ENCODE data around the gene FBXO47. TPM values are rescaled to one million over a fixed set of nuclear protein-coding genes. Genes with fewer than 3 reads are reported as not detected.
A peak's percentile ranks its signal among the peaks of the same experiment; 100 is the strongest.

The FBXO47 gene
- total and polyA plus RNA-seq, 10 of the 15 experiments (the other 5 are each of a cell fraction or from before 2014, with no cell fraction given) = 0.04 to 0.06 (median 0.06) TPM; not detected in 7

DNA sequence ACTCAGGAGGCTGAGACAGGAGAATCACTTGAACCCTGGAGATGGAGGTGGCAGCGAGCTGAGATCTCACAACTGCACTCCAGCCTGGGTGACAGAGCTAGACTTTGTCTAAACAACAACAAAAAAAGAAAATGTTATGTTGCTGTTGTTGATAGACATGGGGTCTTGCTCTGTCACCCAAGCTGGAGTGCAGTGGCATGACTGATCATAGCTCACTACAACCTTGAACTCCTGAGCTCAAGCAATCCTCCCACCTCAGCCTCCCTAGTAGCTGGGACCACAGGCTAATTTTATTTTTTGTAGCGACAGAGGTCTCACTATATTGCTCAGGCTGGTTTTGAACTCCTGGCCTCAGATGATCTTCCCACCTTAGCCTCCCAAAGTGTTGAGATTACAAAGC lies 20.0 kb downstream of the FBXO47 start (continued):
- TF ChIP-seq, protein P1, sequence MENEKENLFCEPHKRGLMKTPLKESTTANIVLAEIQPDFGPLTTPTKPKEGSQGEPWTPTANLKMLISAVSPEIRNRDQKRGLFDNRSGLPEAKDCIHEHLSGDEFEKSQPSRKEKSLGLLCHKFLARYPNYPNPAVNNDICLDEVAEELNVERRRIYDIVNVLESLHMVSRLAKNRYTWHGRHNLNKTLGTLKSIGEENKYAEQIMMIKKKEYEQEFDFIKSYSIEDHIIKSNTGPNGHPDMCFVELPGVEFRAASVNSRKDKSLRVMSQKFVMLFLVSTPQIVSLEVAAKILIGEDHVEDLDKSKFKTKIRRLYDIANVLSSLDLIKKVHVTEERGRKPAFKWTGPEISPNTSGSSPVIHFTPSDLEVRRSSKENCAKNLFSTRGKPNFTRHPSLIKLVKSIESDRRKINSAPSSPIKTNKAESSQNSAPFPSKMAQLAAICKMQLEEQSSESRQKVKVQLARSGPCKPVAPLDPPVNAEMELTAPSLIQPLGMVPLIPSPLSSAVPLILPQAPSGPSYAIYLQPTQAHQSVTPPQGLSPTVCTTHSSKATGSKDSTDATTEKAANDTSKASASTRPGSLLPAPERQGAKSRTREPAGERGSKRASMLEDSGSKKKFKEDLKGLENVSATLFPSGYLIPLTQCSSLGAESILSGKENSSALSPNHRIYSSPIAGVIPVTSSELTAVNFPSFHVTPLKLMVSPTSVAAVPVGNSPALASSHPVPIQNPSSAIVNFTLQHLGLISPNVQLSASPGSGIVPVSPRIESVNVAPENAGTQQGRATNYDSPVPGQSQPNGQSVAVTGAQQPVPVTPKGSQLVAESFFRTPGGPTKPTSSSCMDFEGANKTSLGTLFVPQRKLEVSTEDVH (IDR thresholded peaks at IDR 0.05; ENCODE audit: low read depth, partially characterized antibody) = no peak
- TF ChIP-seq HCFC1 (IDR thresholded peaks at IDR 0.05; ENCODE audit: low read length) = no peak
- TF ChIP-seq, protein P2, sequence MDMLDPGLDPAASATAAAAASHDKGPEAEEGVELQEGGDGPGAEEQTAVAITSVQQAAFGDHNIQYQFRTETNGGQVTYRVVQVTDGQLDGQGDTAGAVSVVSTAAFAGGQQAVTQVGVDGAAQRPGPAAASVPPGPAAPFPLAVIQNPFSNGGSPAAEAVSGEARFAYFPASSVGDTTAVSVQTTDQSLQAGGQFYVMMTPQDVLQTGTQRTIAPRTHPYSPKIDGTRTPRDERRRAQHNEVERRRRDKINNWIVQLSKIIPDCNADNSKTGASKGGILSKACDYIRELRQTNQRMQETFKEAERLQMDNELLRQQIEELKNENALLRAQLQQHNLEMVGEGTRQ (IDR thresholded peaks at IDR 0.05; ENCODE audit: borderline replicate concordance, low read depth, low read length) = no peak
- no peak for TF ChIP-seq ZNF217 (IDR thresholded peaks at IDR 0.05)
- no peak for TF ChIP-seq MXI1 (IDR thresholded peaks at IDR 0.05; ENCODE audit: low read depth, low read length)

DNA sequence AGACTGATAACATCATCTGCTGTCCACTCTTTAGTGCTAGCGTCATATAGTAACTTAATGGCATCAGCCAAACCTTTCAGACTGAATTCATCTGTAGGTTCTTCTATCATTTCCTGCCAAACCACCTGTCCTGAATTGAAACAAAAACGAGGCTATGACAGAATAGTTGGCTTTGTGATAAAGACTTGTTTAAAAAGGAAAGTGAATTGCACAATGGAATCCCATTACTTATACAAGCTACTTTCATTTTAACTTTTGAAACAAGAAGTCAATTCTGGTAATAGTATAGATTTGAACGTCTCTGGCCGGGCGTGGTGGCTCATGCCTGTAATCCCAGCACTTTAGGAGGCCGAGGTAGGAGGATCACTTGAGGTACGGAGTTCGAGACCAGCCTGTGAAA lies 23.6 kb downstream of the FBXO47 start:
- no peak for TF ChIP-seq HDAC6 (IDR thresholded peaks at IDR 0.05; ENCODE audit: unreplicated experiment)
- peak; percentile 66; the same call in 1 of the 2 replicates for TF ChIP-seq CREM (IDR thresholded peaks at IDR 0.05; ENCODE audit: low read depth)
- no peak for TF ChIP-seq CBFB (IDR thresholded peaks at IDR 0.05; ENCODE audit: low read depth)
- TF ChIP-seq PAX8 (IDR thresholded peaks at IDR 0.05) = no peak
- TF ChIP-seq JUNB (IDR thresholded peaks at IDR 0.05) = peak; percentile 10; the same call in 1 of the 2 replicates
- 0 out of 2 replicates have a peak, but pooled peaks have one; percentile 20 for TF ChIP-seq GABPA (IDR thresholded peaks at IDR 0.05; ENCODE audit: low read depth)
- no peak for TF ChIP-seq SMC3 (IDR thresholded peaks at IDR 0.05; ENCODE audit: borderline replicate concordance, low read length)
- TF ChIP-seq CREB1 (IDR thresholded peaks at IDR 0.05; ENCODE audit: low read depth) = peak; percentile 89
- TF ChIP-seq, protein P3, sequence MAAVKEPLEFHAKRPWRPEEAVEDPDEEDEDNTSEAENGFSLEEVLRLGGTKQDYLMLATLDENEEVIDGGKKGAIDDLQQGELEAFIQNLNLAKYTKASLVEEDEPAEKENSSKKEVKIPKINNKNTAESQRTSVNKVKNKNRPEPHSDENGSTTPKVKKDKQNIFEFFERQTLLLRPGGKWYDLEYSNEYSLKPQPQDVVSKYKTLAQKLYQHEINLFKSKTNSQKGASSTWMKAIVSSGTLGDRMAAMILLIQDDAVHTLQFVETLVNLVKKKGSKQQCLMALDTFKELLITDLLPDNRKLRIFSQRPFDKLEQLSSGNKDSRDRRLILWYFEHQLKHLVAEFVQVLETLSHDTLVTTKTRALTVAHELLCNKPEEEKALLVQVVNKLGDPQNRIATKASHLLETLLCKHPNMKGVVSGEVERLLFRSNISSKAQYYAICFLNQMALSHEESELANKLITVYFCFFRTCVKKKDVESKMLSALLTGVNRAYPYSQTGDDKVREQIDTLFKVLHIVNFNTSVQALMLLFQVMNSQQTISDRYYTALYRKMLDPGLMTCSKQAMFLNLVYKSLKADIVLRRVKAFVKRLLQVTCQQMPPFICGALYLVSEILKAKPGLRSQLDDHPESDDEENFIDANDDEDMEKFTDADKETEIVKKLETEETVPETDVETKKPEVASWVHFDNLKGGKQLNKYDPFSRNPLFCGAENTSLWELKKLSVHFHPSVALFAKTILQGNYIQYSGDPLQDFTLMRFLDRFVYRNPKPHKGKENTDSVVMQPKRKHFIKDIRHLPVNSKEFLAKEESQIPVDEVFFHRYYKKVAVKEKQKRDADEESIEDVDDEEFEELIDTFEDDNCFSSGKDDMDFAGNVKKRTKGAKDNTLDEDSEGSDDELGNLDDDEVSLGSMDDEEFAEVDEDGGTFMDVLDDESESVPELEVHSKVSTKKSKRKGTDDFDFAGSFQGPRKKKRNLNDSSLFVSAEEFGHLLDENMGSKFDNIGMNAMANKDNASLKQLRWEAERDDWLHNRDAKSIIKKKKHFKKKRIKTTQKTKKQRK (IDR thresholded peaks at IDR 0.05; ENCODE audit: low read depth, low read length) = no peak
- no peak overlapping the region for H3K4me2 ChIP-seq (ENCODE audit: control insufficient read depth, insufficient read depth)
- no peak overlapping the region for H3K27ac ChIP-seq (ENCODE audit: control insufficient read depth, insufficient read depth)
- H3K4me1 ChIP-seq (ENCODE audit: control insufficient read depth, insufficient read depth, low read length) = peaks cover 7% of the 10 kb centered on the region; the same call in 1 of the 2 replicates
- DNase-seq (ENCODE audit: low read depth, low spot score) (no peak), ATAC-seq (peak; percentile 64), FAIRE-seq (no peak)
- no peak overlapping the region for H3K9ac ChIP-seq (ENCODE audit: control insufficient read depth, insufficient read depth, low read length)
- H4K20me1 ChIP-seq (ENCODE audit: control insufficient read depth, insufficient read depth) = no peaks in the 10 kb centered on the region
- H3K4me3 ChIP-seq = no peak overlapping the region
- H3K27me3 ChIP-seq (replicated peaks in 1 of 2; ENCODE audit: control insufficient read depth in 2 of 2, insufficient read depth in 2 of 2, low read length in 1 of 2) = no peaks in the 10 kb centered on the region
- ChIA-PET POLR2A (interaction anchor here (0.6 kb wide), 1 partner anchor 256 kb away, joined by 6 read pairs; the partner anchor contains the start of gene RPL19), CTCF (interaction anchor here (0.7 to 2.6 kb wide), 5 partner anchors 19 to 301 kb away, joined by 3 to 8 read pairs (median 5); partner anchors contain the start of gene LASP1NB), SMC1A (ENCODE audit: uncharacterized antibody, unreplicated experiment) (interaction anchor here (1.1 to 1.7 kb wide), 6 partner anchors 11 to 210 kb away, joined by 3 to 7 read pairs (median 4); partner anchors contain the start of gene LASP1), RAD21 (ENCODE audit: unreplicated experiment) (interaction anchor here (1.0 to 1.9 kb wide), 3 partner anchors 38 to 72 kb away, joined by 3 to 6 read pairs (median 4); no protein-coding TSS in a partner anchor)
- BruUV-seq (replicated peaks) = no TSS peak
- H2AFZ ChIP-seq (ENCODE audit: control insufficient read depth, low read depth, low read length) = no peak overlapping the region
- in situ Hi-C loops (cut with MboI) = no loop called here
- H3K9me3 ChIP-seq (replicated peaks; ENCODE audit: control insufficient read depth, insufficient read depth, low read length) = no peaks in the 10 kb centered on the region
- intact Hi-C loops (cut with micrococcal nuclease; ENCODE audit: unreplicated experiment) = no loop called here
- no peaks in the 10 kb centered on the region for H3K36me3 ChIP-seq (ENCODE audit: control insufficient read depth in 2 of 2, insufficient read depth in 2 of 2, low read length in 1 of 2)
- H3K79me2 ChIP-seq (ENCODE audit: control insufficient read depth, insufficient read depth, low read length) = no peaks in the 10 kb centered on the region
- 19% methylated on average over 8 of the region's 8 CpGs for WGBS (ENCODE audit: insufficient coverage, insufficient replicate concordance, low lambda C conversion rate, missing lambda C conversion rate)
